Kasumi-1 (cell line): Measurements from ENCODE around the gene STRA6.

ENCODE experiments used
- DNase-seq, 2 experiments: peaks; one replicate each; lab custom pipeline; 2025; lab: John Stamatoyannopoulos, UW

The STRA6 gene, protein sequence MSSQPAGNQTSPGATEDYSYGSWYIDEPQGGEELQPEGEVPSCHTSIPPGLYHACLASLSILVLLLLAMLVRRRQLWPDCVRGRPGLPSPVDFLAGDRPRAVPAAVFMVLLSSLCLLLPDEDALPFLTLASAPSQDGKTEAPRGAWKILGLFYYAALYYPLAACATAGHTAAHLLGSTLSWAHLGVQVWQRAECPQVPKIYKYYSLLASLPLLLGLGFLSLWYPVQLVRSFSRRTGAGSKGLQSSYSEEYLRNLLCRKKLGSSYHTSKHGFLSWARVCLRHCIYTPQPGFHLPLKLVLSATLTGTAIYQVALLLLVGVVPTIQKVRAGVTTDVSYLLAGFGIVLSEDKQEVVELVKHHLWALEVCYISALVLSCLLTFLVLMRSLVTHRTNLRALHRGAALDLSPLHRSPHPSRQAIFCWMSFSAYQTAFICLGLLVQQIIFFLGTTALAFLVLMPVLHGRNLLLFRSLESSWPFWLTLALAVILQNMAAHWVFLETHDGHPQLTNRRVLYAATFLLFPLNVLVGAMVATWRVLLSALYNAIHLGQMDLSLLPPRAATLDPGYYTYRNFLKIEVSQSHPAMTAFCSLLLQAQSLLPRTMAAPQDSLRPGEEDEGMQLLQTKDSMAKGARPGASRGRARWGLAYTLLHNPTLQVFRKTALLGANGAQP

DNA sequence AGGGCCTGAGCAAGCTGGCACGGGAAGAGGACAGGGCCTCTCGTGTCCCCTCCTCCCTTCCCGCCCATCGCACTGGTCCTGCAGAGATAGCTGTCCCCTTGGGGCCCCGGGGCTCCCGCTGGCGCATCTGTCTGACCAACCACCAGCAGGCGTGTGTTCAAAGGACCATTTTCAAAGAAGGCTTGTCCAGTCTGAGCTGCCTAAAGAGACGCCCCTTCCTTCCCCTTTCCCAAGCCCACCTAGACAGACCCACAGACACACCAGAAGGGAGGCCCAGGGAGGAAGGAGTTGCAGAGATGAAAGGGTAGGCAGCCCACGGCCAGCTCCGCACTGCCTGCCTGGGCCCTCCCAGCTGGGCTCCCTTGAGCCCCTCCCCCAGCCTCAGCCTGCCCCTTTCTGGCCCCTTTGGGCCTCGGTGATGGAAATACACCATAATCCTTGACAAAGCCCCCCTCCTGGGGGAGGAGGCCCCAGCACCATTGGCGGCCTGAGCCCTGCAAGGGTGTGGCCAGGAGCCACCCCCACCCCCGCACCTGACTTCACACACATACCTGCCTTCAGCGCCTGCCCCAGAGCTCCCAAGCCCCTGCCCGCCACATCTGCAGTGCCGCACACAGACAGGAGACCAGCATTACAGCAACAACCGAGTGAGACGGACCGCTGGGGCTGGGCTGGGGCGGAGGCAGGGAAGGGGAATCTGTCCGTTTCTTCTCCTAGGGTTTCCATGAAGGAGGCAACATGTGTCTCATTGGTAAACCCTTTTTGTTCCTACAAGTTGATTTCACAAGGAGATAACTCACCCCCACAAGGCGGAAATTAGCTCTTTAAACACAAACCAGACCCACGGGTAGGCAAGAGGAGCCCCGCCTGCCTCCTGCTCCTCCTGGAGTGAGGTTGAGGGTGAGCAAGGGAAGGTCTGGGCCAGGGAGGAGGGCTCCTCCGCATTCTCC is at the start of gene STRA6:
TSS of gene STRA6 (minus strand) at position 336 of the 950 bp plus-strand sequence. CDS start 520 bp downstream, outside the sequence.
- DNase-seq: no peak

DNA sequence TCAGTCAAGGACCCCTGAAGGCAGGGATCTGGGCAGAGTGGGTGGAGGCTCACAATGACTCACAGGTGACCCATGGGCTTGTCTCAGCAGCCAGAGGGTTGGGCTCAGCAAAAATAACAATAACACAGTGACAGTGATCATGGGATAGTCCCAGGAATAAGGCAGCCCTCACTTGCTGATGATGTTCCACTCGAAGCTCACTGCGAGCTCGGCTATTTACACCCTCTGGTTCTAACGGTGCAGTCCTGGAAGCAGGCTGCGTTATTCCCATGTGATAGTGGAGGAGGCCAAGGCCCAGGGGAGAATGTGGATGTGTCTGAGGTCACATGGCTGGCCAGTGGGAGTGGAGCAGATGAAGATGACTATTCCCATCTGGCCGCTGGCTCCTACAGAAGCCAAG is 49.7 kb upstream of the STRA6 start:
- no peak for DNase-seq

DNA sequence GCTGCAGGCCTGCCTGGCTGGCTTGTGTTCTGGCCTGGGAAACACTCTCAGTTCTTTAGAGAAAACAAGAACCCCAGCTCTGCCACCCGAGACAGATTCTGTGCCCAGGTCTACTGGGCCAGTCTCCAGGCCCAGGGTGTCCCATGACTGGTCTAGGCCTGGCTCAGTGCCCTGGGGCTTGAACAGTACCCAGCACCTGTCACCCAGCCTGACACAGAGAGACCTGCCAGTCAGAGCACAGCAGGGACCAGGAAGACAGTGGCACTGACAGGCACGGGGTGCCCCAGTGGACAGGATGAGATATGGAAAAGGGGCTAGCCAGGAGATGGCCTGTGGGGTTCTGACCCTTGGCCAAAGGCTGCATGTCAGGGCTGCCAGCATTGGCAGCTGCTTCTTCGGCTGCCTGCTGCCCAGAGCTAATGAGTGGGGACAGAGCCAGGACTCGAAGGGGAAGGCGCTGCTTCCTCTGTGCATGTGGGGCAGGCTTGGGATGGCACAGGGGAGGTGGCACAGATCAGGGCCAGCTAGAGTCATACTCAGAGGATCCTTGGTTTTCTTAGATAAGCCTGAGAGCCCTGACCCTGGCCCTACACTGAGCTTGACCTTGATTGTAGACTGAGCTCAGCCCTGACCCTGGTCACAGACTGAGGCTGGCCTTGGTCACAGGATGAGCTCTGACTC is 48.7 kb upstream of the STRA6 start:
- no peak for DNase-seq

DNA sequence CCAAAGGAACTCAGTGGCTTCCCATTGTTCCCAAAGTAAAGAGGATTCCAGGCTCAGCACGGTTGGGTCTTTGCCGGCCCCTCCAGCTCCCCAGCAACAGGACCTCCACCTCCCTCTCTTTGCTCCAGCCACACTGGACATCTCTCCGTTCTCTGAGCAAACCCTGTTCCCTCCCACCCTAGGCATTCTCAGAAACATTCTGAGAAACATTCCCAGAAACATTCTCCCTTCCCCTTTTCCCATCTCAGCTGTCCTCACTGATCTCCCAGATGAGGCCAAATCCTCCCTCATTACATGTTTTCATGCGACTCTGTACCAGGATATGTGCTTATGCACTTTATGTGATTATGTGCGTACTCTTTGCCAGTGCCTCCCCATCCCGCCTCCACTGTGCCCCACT is 47.7 kb upstream of the STRA6 start:
- no peak for DNase-seq

DNA sequence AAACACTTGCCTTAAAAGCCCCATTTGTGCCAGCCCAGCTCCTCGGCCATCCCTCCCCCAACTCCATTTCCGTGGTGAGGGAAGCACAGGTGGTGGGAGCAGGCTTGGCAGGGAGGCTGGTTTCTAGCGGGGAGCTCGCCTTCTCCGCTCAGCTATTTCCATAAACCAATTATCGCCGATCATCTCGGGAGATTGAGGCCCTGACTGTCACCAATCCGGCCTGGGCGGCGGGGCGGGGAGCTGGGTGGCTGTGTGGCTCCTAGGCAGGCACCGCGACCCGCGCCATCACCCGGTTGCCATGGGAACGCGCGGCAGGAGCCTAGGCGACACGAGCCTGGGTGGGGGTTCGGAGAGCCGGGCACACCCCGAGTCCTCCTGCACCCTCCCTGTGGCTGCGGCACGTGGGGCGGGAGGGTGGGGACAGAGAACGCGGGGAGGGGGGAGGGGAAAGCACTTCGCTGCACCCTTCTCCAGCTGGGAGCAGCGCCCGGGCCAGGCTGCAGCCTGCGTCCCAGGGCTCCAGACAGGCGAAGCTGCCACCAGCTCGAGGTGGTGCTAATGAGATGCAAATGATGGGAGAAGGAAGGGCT is 42.9 kb upstream of the STRA6 start:
- no peak for DNase-seq

DNA sequence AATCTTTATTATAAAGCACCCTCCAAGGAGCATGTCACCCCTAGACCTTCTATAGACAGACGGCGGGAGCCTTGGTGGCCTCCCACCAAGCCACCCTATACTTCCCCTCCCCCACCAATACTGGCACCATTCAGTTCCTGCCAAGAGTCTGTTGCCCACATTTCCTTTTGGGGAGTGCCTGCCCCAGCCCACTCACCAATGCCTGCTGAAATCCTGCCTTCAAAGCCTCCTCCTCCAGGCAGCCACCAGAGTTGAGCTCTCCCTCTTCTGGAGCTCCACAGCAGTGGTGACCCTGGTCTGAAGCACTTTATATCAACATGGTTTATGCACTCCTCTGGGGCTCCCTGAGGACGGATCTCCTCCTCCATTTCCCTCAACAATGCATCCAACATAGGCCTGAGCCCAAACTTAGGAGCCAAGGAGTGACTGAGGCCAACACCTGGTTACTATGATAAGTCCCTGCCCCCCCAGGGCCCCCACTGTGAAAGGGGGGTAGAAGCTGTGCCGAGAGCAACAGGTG is 42.3 kb upstream of the STRA6 start:
- DNase-seq: no peak

DNA sequence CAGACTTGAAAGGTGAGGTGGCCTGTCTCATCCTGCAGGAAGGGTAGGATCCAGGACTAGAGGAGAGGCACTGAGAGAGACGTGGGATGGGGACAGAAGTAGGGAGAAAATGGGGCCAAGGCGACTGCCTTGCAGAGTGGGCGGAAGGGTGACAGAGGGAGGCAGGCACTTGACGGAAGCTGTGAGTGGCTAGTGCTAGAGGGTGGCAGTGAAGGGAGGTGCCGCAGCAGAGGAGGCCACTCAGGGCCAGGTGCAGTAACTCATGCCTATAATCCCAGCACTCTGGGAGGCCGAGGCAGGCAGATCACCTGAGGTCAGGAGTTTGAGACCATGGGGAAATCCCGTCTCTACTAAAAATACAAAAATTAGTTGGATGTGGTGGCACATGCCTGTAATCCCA is 40.8 kb upstream of the STRA6 start:
- no peak for DNase-seq

DNA sequence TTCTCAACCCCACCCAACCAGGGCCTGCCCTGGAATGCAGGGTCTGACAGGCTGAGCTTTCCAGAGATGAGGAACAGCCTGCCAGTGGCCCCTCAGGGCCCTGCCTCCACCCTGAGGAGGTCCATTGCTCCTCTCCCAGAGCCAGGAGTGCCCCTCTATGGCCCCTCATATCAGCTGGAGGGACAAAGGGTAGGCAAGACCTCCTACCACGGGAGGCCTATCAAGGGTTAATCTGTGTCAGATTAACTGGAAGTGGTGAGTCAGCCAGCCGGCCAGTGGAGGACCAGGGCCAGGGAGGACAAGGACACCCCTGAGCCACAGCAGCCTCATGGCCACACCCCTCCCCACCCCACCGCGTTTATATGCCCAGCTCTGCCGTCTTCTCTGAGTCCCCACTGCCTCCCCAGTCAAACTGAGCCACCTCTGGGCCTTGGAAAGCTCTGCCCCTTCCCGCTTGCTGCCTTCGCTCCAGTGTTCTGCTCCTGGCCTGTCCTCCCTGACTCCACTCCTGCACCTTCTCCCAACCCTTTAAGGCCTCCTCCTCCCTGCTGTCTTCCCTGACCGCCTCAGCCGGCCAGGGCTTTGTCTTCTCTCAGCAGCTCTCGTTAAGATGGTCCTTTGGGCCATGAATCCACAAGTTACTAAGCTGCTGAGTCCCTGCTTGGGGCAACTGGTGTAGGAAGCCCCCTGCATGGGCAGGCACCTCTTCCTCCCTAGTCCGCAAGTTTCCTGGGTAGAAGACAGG is 40.0 kb upstream of the STRA6 start:
- DNase-seq: no peak

DNA sequence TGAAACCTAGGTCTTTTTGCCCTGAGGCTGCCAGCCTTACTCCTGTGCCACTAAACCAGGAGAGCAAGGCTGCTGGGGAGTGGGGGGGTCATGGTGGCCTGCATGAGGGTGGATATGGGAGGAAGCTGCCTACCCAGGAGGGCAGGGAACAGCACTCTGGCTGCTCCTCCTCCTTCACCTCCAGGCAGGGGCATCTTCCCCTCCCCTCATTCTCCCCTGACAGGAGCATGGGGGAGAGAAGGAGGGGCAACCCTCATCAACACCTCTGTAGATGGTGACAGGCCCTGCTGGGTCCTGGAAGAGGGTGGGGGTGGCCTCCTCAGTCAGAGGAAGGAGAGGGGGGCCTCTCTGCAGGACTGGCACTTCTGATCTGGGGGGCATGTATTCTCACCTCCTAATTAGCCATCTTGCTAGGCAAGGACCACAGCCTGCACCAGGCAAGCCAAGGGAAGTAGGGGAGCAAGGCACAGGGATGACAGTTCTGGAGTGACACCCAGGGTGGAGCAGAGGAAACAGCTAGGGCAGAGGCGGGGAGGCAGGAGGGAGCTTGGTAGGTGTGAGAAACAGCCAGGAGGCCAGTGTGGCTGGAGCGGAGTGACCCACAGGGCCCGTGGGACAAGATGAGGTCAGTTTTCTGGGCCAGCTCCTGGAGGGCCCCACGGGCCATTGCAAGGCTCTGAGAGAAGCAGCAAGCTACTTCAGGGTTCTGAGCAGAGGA is 38.5 kb upstream of the STRA6 start:
- DNase-seq: no peak

DNA sequence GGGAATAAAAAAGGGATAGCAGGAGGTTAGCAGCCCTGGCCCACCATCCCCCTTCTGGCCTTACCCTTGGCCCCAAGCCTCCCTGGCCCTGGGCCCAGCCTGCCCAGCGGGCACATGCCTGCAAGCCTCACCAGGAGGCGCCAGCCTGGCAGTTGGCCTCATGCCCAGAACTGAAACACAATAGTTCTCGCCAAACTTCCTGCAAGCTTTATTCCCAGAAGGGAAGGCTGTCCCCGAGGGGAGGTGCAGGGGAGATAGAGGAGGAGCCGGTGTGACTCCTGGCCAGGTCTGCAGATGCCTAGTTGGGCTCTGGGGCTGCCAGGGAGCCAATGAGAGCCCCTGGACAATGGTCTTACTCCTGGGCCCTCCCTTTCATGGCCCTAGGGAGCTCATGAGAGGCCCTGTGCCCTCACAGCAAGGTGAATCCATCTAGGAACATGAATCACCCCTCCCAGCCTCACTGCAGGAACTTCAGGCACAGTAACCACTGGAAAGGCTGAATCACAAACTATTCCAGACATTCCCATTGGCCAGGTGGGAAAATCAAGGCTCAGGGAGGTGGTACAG is 37.5 kb upstream of the STRA6 start:
- DNase-seq: no peak

DNA sequence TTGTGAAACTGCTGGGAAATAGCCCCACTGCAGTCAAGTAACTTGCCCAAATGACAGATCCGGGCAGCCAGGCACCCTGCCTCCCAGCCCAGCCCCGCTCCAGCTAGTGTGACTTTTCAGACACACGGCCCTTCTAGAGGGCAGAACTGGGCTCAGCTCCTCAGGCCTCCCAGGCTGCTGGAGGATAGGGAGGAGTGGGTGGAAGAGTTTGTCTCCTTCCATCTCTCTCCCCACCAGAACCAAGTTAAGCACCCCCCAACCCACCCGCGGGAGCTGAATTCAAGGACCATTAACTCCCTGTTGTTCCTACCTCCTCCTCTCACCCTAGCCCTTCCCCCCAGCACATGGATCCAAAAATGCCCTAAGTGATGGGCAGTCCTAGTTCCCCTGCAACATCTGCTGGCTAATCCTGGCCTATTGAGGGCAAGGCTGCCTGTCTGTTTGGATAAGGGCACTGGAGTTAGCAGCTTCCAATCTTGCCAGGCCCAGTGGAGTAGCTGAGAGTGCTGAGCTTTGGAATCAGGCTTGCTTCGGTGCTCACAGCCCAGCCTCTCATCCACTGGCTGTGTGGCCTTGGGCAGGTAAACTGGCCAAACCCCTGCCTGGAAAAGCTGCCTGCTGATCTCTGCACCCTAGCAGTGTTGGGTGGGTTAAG is 36.6 kb upstream of the STRA6 start:
- DNase-seq: no peak

DNA sequence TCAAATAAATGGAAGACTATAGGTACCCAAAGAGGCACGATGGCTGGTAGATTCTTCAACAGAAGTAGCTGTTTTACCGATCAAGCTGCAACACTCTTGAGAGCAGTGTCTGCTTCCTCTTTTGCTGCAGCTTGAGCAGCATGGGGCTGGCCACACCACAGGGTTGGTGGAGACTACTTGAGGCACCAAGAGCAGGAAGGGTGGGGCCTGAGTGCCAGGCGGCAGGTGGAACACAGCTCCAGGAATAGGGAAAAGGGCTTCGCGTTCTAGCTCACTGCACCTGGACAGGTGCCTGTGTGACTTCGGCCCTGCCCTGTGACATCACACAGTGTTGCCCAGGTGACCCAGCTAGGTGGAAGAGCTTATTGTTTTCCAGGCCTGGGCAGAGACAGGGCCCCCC is 33.4 kb upstream of the STRA6 start, which contains the start of gene CCDC33:
TSS of gene CCDC33 (plus strand) at position 365 of the 400 bp plus-strand sequence. CDS start 394 bp downstream, outside the sequence.
- peak; percentile 50 to 59 for DNase-seq

DNA sequence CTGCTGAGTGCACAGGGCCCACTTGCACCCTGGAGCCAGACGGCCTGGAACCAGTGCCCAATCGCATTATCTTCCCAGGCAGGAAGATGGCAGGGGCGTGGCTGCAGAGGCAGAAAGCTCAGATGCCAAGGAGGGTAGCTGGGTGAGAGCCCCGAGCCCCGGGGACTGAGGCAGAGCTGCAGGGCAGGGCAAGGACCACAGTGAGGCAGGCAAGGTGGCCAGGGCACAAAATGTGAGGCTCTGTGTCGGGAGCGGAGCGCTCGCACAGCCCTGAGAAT is 31.9 kb upstream of the STRA6 start:
- no peak for DNase-seq

DNA sequence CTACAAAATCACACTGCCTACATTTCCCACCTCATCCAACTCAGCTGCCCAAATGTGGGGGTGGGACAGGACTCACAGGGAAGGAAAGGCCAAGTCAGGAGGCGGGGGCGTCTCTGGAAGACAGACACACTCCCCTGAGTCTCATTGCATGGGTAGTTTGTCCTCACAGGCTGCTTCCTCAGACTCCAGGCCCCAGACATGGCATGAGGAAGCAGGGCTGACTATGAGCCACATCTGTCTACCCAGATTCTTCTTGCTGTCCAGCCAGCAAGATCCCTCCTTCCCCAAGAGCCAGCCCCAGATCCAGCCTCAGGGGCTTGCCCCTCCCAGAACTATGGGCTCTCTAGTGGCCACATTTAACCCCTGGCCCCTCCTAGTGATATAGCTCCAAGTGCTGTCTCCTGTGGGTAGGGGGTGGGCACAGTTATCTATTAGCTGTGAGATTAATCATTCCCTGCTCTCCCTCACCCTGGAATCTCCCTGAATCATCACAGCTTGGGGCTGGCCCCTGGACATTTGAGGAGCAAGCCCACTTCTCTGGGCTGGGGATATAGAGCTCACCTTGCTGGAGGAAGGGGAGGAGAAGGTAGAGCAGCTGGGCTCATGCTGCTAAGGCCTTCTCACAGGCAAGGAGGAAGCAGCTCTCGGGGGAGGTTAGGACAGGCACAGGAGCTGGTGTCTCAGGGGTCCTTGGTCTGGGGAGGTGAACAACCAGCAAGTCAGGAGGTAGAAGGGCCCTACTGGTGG is 31.4 kb upstream of the STRA6 start:
- no peak for DNase-seq

DNA sequence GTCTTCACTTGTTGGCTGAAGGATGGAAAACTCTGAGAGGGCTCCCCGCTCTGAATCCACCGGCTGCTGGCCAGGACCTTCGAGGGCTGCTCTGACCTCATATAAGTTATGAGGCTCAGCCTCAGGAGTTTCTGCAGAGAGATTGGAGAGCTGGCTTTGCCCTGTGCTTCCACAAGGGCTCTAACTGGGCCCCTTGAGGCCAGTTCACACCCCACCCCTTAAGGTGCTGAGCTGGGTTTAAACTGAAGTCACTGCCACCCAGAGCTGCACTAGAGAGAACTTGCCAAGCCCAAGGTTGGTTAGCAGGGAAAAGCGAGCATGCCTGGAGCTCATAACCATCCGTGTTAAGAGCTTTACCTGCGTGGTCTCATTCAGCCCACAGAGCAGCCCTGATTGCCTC is 30.8 kb upstream of the STRA6 start:
- no peak for DNase-seq

DNA sequence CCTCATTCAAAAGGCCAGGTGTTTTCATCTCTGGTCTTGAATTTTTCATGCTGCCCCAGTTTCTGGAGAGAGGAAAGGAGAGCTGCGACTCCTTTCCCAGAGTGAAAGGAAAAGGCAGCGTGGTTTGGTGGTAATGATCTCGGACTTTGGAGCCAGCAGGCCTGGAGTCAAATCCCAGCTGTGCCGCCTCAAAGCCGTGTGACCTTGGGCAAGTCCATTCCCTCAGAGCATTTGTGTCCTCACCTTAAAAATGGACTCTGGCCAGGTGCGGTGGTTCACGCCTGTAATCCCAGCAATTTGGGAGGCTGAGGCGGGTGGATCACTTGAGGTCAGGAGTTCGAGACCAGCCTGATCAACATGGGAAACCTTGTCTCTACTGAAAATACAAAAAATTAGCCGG is 28.9 kb upstream of the STRA6 start:
- no peak for DNase-seq

DNA sequence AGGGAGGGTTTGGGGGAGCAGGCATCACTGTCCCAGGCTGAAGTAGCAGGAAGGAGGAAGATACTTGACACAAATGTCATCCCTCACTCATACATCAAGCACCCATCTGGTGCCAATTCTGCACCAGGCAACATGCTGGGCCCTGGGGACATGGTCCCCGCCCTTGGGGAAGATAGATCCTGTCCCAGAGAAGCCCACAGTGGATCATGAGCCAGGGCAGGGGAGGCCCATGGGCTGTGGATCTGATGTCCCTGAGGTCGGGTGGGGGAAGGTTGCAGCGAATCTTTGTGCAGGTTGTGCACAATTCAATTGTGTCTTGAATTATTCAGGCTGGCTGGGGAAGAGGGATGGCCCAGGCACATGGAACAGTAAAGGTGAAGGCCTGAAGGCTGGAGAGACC is 27.1 kb upstream of the STRA6 start:
- no peak for DNase-seq

DNA sequence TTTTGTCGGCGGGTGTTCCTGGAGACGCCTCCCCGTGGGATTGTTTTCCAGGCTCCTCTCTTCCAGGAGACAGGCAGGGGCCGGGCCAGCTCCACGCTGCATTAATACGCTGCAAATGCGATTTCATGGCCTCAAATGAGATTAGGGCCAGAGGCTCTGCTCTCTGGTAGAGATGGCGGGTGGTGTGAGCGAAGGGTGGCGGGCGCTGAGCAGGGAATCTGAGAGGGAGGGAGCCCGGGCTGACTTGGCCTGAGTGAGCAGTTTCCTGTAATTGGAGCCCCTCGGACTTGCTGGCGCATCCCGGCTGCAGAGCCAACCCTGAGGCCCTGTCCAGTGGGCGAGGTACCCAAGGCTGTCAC is 26.1 kb upstream of the STRA6 start:
- no peak for DNase-seq
